ENCODE data around the gene UQCRC1. TPM values are rescaled to one million over a fixed set of nuclear protein-coding genes. Genes with fewer than 3 reads are reported as not detected.

The UQCRC1 gene
- total and polyA plus RNA-seq, 12 donors = 723 to 1,330 (median 1,035) TPM

DNA sequence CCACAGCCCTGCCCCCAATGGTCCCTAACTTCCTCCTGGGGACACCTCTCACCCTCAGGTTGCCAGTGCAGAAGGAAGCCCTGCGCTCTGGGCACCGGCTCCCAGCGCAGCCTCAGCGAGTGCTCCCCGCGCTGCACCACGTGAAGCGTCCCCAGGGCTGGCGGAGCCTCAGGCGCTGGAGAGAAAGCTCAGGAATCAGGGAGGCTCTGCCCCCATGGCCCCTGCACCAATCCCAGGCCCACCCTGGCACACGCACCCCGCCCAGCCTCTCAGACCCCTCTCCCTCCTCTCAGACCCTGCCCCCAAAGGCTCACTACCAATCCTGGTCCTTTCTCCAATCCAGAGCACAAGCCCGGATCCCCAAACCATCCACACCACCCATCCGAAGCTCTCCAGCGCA, 21.2 kb downstream of the UQCRC1 start:
- intact Hi-C loops (cut with DNase I) = no loop called here
- WGBS, 2 donors = 72 to 75% methylated on average over 15 of the region's 15 CpGs
- Histone ChIP-seq H3K36me3 (peaks cover 0 to 29% (median 0%) of the 10 kb centered on the region in 9 donors), H3K27ac (no peak overlapping the region), H3K4me1 (no peaks in the 10 kb centered on the region), H3K27me3 (no peaks in the 10 kb centered on the region), H3K4me3 (no peak overlapping the region), H3K9me3 (no peaks in the 10 kb centered on the region)
- ATAC-seq (no peak), DNase-seq (no peak)
- TF ChIP-seq, protein P1, sequence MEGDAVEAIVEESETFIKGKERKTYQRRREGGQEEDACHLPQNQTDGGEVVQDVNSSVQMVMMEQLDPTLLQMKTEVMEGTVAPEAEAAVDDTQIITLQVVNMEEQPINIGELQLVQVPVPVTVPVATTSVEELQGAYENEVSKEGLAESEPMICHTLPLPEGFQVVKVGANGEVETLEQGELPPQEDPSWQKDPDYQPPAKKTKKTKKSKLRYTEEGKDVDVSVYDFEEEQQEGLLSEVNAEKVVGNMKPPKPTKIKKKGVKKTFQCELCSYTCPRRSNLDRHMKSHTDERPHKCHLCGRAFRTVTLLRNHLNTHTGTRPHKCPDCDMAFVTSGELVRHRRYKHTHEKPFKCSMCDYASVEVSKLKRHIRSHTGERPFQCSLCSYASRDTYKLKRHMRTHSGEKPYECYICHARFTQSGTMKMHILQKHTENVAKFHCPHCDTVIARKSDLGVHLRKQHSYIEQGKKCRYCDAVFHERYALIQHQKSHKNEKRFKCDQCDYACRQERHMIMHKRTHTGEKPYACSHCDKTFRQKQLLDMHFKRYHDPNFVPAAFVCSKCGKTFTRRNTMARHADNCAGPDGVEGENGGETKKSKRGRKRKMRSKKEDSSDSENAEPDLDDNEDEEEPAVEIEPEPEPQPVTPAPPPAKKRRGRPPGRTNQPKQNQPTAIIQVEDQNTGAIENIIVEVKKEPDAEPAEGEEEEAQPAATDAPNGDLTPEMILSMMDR (IDR thresholded peaks at IDR 0.05) = no peak

DNA sequence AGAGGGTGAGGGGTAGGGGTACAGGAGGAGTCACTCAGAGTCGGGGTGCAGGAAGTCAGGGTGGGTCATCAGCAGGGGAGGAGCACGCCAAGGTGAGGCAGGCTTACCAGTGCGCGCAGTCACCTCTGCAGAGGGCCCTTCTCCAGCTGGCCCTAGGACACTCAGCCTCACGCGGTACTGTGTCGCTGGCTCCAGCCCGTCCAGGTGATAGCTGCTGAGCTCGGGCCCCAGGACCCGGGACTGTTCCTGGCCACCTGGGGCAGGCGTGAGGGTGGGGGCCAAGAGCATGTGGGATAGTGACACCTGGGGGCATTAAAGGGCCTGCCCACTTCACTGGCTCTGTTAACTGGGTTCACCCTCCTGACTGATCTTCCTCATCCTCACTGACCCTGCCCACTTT, 21.8 kb downstream of the UQCRC1 start:
- H3K27ac ChIP-seq = no peak overlapping the region
- no peaks in the 10 kb centered on the region for H3K4me1 ChIP-seq
- H3K27me3 ChIP-seq = no peaks in the 10 kb centered on the region
- DNase-seq (no peak), ATAC-seq (no peak)
- intact Hi-C loops (cut with DNase I) = no loop called here
- no peak overlapping the region for H3K4me3 ChIP-seq
- no peaks in the 10 kb centered on the region for H3K9me3 ChIP-seq
- TF ChIP-seq, protein P1 (IDR thresholded peaks at IDR 0.05) = no peak
- peaks cover 0 to 34% (median 0%) of the 10 kb centered on the region in 9 donors for H3K36me3 ChIP-seq
- 81 to 83% methylated on average over 11 of the region's 11 CpGs for WGBS, 2 donors

- no peak for DNase-seq
- Histone ChIP-seq H3K36me3 (peaks cover 0 to 34% (median 0%) of the 10 kb centered on the region in 9 donors), H3K27me3 (no peaks in the 10 kb centered on the region), H3K4me1 (no peaks in the 10 kb centered on the region), H3K27ac (no peak overlapping the region), H3K9me3 (no peaks in the 10 kb centered on the region), H3K4me3 (no peak overlapping the region)
- intact Hi-C loops (cut with DNase I) = no loop called here
- TF ChIP-seq, protein P1 (IDR thresholded peaks at IDR 0.05) = no peak
- 81 to 90% methylated on average over 8 of the region's 8 CpGs for WGBS, 2 donors
- no peak for ATAC-seq
Observed at GRCh38 chr3:48585411-48585810, 24.0 kb downstream of the UQCRC1 start.

DNA sequence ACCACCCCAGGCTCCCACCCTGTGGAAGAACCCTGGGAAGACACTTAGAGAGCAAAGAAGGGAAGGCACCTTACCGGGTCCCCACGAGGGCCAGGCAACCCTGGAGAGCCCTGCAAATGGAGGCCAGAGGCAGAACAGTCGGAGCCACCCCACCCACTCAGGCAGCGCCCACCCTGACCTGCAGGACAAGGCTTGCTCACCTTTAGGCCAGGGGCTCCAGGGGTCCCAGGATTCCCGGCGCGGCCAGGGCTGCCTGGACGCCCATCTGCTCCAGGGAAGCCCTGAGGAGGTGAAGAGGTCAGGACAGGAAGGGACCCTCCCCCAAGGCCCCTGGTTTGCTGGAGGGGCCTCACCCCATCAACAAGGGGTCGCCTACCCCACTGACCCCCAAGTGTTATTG, 24.6 kb downstream of the UQCRC1 start:
- ATAC-seq = no peak
- Histone ChIP-seq H3K9me3 (no peaks in the 10 kb centered on the region), H3K27me3 (no peaks in the 10 kb centered on the region), H3K36me3 (peaks cover 0 to 34% (median 0%) of the 10 kb centered on the region in 9 donors), H3K4me1 (no peaks in the 10 kb centered on the region), H3K27ac (no peak overlapping the region), H3K4me3 (no peak overlapping the region)
- TF ChIP-seq, protein P1 (IDR thresholded peaks at IDR 0.05) = no peak
- intact Hi-C loops (cut with DNase I) = no loop called here
- no peak for DNase-seq
- WGBS, 2 donors = 88 to 91% methylated on average over 9 of the region's 9 CpGs
